Measurements from ENCODE around the gene MT1B. TPM values are rescaled to one million over a fixed set of nuclear protein-coding genes. Genes with fewer than 3 reads are reported as not detected.

Gene MT1B
- total and polyA plus RNA-seq, 2 of the 13 experiments (the other 11 are each of a cell fraction or from before 2014, with no cell fraction given) = 0.89 TPM; not detected in 1

DNA sequence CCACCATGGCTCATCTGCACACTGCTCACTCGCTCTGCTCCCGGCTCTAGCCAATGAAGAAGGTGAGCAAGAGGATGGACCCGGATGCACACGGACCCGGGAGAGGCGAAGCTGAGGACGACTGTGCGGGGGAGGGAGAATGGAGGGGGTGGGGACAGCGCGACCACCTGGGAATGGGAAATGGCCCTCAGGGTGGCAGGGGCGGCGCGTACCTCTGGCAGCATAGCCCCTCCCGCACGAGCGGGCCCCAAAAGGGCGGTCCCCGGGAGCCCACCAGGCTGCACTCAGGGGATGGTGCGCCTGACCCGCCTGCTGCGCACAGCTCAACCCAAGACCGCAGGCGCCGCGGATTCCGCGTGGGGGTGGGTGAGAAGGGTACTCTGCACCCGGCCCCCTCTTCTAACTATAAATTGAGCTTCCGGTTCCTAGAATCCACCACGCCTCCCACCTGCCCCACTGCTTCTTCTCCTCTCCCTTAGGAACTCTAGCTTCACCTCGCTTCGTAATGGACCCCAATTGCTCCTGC is 24.1 kb downstream of the MT1B start:
- intact Hi-C loops (cut with micrococcal nuclease; ENCODE audit: unreplicated experiment) (no loop called here), in situ Hi-C loops (cut with HindIII; ENCODE audit: extremely low pct_ligation_motif_present, low pct_unique_long_range_greater_than_20kb) (no loop called here)
- H3K4me3 ChIP-seq (replicated peaks in 1 of 3; ENCODE audit: insufficient read depth in 1 of 3, low read depth in 2 of 3, low read length in 3 of 3) = no peak overlapping the region
- H3K27ac ChIP-seq (ENCODE audit: extremely low read length, insufficient read depth, low read length) = no peak overlapping the region
- BruUV-seq (replicated peaks) = no TSS peak
- TF ChIP-seq ZNF121 (CRISPR knock-in tag; IDR thresholded peaks at IDR 0.05) (no peak), ZNF256 (CRISPR knock-in tag; conservative IDR thresholded peaks at IDR 0.05) (no peak), MBD4 (IDR thresholded peaks at IDR 0.05; ENCODE audit: borderline replicate concordance, low read length) (no peak), RBM22 (optimal IDR thresholded peaks at IDR 0.05; ENCODE audit: low read length) (no peak), SRF (IDR thresholded peaks at IDR 0.05; ENCODE audit: low read depth, low read length) (no peak), KMT2B (CRISPR knock-in tag; IDR thresholded peaks at IDR 0.05) (no peak), KAT8 (CRISPR knock-in tag; IDR thresholded peaks at IDR 0.05) (no peak), ARID2 (CRISPR knock-in tag; IDR thresholded peaks at IDR 0.05; ENCODE audit: borderline replicate concordance) (no peak), ZNF101 (CRISPR knock-in tag; IDR thresholded peaks at IDR 0.05; ENCODE audit: borderline replicate concordance, low read depth) (no peak), YEATS2 (CRISPR knock-in tag; IDR thresholded peaks at IDR 0.05; ENCODE audit: borderline replicate concordance) (no peak), ZNF335 (CRISPR knock-in tag; IDR thresholded peaks at IDR 0.05) (no peak), ZNF878 (CRISPR knock-in tag; IDR thresholded peaks at IDR 0.05) (no peak), SMAD3 (CRISPR knock-in tag; IDR thresholded peaks at IDR 0.05) (no peak), ZNF264 (CRISPR knock-in tag; IDR thresholded peaks at IDR 0.05) (no peak), SMAD9 (CRISPR knock-in tag; IDR thresholded peaks at IDR 0.05) (no peak), ZNF383 (CRISPR knock-in tag; IDR thresholded peaks at IDR 0.05; ENCODE audit: borderline replicate concordance) (no peak)
- TF ChIP-seq, protein P1, sequence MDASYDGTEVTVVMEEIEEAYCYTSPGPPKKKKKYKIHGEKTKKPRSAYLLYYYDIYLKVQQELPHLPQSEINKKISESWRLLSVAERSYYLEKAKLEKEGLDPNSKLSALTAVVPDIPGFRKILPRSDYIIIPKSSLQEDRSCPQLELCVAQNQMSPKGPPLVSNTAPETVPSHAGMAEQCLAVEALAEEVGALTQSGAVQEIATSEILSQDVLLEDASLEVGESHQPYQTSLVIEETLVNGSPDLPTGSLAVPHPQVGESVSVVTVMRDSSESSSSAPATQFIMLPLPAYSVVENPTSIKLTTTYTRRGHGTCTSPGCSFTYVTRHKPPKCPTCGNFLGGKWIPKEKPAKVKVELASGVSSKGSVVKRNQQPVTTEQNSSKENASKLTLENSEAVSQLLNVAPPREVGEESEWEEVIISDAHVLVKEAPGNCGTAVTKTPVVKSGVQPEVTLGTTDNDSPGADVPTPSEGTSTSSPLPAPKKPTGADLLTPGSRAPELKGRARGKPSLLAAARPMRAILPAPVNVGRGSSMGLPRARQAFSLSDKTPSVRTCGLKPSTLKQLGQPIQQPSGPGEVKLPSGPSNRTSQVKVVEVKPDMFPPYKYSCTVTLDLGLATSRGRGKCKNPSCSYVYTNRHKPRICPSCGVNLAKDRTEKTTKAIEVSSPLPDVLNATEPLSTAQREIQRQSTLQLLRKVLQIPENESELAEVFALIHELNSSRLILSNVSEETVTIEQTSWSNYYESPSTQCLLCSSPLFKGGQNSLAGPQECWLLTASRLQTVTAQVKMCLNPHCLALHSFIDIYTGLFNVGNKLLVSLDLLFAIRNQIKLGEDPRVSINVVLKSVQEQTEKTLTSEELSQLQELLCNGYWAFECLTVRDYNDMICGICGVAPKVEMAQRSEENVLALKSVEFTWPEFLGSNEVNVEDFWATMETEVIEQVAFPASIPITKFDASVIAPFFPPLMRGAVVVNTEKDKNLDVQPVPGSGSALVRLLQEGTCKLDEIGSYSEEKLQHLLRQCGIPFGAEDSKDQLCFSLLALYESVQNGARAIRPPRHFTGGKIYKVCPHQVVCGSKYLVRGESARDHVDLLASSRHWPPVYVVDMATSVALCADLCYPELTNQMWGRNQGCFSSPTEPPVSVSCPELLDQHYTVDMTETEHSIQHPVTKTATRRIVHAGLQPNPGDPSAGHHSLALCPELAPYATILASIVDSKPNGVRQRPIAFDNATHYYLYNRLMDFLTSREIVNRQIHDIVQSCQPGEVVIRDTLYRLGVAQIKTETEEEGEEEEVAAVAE (CRISPR knock-in tag; IDR thresholded peaks at IDR 0.05; ENCODE audit: borderline replicate concordance) = no peak
- TF ChIP-seq, protein P2, sequence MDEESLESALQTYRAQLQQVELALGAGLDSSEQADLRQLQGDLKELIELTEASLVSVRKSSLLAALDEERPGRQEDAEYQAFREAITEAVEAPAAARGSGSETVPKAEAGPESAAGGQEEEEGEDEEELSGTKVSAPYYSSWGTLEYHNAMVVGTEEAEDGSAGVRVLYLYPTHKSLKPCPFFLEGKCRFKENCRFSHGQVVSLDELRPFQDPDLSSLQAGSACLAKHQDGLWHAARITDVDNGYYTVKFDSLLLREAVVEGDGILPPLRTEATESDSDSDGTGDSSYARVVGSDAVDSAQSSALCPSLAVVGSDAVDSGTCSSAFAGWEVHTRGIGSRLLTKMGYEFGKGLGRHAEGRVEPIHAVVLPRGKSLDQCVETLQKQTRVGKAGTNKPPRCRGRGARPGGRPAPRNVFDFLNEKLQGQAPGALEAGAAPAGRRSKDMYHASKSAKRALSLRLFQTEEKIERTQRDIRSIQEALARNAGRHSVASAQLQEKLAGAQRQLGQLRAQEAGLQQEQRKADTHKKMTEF (CRISPR knock-in tag; IDR thresholded peaks at IDR 0.05) = no peak
- peaks cover 10% of the 10 kb centered on the region for H3K4me1 ChIP-seq (ENCODE audit: insufficient read depth, low read length)
- no peaks in the 10 kb centered on the region for H4K20me1 ChIP-seq (ENCODE audit: insufficient read depth, low read length)
- H2AFZ ChIP-seq (ENCODE audit: low read length) = no peak overlapping the region
- H3K4me2 ChIP-seq (ENCODE audit: low read depth, low read length) = no peak overlapping the region
- ChIA-PET POLR2A (no interaction called here), CTCF (ENCODE audit: low intra/inter-chr PET ratio, low total read pairs) (interaction anchor here (3.8 kb wide), 1 partner anchor 26 kb away, joined by 36 read pairs; no protein-coding TSS in a partner anchor)
- DNase-seq (ENCODE audit: low spot score) (no peak), ATAC-seq (no peak), FAIRE-seq (no peak)
- peaks cover 0 to 30% of the 10 kb centered on the region in 2 experiments; a peak in 3 of 5 replicates for H3K27me3 ChIP-seq (ENCODE audit: control insufficient read depth in 1 of 2, insufficient read depth in 2 of 2, low read length in 2 of 2)
- no peaks in the 10 kb centered on the region for H3K36me3 ChIP-seq (replicated peaks in 1 of 2; ENCODE audit: control insufficient read depth in 1 of 2, insufficient read depth in 2 of 2, low read length in 2 of 2)
- no peaks in the 10 kb centered on the region for H3K9me3 ChIP-seq (ENCODE audit: low read length)
- no peaks in the 10 kb centered on the region for H3K79me2 ChIP-seq (ENCODE audit: insufficient read depth, low read length)
- H3K9ac ChIP-seq (ENCODE audit: insufficient read depth, low read depth, low read length) = no peak overlapping the region
- WGBS (ENCODE audit: low lambda C conversion rate) = 74% methylated on average over 27 of the region's 32 CpGs
